Hepatocyte (in vitro differentiated cells): ENCODE measurements around the gene MIS12.

Experiments used
- CTCF ChIP-seq: fragments of 200-600 bp; sonication (generic); IDR thresholded peaks from 2 replicates; pipeline ENCODE4 v1.5.1; 2016; ENCODE audit warnings: antibody characterized with exemption, mild to moderate bottlenecking; ENCODE audit not compliant: poor library complexity
- EZH2phosphoT487 ChIP-seq: fragments of 200-600 bp; sonication (generic); IDR thresholded peaks from one replicate; pipeline ENCODE4 v1.6.1; 2018; ENCODE audit warnings: antibody characterized with exemption, mild to moderate bottlenecking, low read depth, moderate library complexity; ENCODE audit not compliant: unreplicated experiment, severe bottlenecking

- TF ChIP-seq CTCF (no peak), EZH2phosphoT487 (no peak)
Measured at GRCh38 chr17:5492970-5493369, 6.6 kb downstream of the MIS12 start.
